HG03457 (cell line): ENCODE results near the gene MSH6.

Experiments used
- ATAC-seq: cut with Tn5 transposase; IDR thresholded peaks from one replicate; pipeline ENCODE4 v1.9.1; 2021; ENCODE audit warnings: moderate number of reproducible peaks; ENCODE audit not compliant: unreplicated experiment

Gene MSH6

DNA sequence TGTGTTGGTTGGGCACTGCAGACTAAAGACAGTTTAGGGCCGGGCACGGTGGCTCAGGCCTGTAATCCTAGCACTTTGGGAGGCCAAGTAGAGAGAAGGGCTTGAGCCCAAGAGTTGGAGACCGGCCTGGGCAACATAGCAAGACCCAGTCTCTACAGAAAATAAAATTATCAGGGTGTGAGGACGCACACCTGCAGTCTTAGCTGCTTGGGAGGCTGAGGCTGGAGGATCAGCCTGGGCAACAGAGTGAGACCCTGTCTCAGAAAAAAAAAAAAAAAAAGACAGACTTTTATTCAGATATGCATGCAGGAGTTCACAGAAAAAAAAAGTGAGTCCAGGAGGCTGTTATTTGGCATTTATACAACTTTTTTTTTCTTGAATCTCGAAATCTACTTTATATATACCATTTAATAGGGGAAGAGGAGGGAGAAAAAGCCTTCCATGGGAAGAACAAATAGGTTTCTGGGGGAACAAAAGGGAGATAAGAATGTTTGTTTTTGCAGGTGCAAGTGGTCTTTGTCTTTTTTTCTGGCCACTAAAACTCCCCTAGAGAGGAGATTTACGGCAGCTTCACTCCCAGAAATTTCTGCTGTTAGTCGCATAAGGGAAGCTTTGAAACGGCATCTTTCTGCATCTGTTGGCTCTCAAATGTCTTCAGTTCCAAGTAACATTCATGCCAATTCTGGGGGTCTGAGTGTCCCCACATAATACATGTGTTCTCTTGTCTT is 4.1 kb upstream of the MSH6 start:
- no peak for ATAC-seq

DNA sequence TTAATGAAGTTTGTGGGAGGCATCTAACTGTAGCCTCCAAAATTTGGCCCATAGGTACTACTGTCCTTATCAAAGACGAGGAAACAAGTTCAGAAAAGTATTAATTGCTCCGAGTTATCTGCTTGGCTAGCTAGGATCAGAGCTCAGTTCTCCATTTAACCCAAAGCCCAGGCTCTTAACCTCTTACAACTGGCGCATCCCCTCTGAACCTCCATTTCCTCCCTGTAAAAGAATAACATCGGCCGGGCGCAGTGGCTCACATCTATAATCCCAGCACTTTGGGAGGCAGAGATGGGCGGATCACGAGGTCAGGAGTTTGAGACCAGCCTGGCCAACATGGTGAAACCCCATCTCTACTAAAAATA is 3.5 kb upstream of the MSH6 start:
- ATAC-seq, result no peak

DNA sequence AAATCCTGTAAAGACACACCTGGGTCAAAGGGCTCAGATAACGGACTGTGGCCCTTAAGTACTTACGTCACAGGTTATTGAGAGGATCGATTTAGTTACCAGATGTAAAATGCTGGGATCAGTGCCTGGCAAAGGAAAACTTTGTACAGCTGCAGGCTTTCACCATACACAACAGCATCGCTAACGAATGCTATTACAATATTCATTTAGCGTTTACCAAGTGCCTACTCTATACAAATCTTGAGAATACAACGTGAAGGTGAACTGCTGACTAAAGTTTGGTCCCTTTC is 619 bp upstream of the MSH6 start:
- no peak for ATAC-seq

DNA sequence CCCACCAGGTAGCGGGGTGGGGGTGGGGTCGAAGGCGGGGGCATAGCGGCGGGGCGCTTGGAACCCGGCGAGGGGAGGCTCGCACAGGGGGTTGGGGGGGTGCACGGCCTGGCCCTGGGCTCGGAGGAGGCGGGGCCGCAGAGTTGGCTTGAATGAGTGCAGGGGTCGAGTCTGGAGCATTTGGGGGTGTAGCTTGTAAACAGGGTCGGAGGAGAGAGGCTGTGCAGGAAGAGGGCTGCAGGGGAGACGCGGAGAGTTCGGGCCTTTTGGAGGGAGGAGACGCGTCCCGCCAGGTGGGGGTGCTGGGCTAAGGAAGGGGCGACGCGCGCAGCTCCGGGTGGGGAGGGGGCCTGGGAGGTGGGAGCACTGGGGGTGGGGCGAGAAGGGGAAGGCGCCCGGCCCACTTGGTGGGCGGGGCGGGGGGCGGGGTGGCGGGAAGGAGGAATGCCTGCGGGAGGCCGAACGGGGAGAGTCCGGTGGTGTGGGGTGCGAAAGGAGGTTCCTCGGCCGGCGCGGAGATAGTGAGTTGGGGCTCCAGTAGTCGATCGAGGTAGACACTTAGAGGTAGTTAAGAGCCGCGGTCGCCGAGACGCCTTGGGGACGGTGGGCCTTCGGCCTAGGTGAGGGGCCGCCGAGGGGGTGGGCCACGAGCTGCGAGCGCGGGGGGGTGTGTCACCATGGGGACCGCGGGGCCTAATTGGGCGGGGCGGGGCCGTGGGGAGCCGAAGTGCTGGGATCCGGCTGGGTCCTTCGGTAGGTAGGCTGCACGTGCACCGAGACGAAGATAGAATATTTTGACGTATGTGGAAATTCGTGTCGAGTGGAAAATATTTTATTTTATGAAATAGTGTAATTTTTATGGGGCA is 774 bp downstream of the MSH6 start:
- peak; percentile 25 for ATAC-seq

DNA sequence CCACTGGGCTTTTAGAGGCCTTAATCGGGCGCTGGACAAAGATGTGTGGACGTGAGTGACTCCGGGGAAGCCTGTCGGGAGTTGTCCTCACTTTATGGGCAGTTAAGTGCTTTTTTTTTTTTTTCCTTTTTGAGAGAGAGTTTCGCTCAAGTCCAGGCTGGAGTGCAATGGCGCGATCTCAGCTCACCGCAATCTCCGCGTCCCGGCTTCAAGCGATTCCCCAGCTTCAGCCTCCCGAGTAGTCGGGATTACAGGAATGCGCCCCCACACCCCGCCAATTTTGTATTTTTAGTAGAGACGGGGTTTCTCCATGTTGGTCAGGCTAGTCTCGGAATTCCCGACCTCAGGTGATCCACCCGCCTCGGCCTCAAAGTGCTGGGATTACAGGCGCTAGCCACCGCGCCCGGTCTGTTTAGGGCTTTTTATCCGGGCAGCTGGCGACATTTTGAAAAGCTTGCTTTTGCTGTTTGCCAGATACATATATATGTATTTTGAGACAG is 1.5 kb downstream of the MSH6 start:
- no peak for ATAC-seq

DNA sequence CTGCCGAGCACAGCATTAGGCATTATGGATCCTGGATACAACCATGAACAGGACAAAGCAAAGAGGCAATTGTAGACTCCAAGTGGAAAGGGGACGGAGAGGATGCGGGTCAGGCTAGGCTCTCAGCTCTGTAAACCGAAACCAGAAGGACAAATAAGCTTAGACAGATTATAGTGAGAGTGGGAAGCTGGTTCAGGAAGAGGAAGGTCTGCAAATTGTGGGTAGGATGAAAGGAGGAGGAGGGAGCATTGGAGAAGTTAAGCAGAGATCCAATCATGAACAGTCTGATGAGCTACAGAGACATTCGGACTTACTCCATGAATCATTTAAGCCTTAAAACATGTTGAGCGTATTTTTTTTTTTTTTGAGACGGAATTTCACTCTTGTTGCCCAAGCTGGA is 3.0 kb downstream of the MSH6 start:
- ATAC-seq, result no peak

DNA sequence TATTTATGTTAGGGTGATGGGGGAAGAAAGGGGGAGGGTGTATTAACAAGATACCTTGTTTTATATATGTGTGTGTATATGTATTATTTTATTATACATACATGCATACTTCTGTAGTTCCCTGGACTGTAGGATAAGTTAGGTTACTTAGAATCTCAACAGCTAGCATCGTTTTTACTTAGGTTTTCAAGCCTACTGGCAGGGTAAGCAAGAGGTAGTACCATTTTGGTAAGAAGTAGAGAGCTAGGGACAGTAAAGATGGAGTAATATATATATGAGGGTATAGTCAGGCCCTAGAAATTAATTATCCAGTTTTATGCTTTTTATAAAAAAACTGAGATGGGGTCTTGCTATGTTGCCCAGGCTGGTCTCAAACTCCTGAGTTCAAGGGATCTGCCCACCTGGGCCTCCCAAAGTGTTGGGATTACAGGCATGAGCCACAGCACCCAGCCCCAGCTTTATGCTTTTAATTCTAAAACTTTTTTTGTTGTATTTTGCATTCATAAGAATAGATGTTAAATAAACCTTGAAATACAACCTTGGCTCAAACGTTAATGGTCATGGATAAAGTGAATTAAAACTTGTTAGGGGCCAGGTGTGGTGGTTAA is 13.2 kb downstream of the MSH6 start:
- ATAC-seq, result no peak

DNA sequence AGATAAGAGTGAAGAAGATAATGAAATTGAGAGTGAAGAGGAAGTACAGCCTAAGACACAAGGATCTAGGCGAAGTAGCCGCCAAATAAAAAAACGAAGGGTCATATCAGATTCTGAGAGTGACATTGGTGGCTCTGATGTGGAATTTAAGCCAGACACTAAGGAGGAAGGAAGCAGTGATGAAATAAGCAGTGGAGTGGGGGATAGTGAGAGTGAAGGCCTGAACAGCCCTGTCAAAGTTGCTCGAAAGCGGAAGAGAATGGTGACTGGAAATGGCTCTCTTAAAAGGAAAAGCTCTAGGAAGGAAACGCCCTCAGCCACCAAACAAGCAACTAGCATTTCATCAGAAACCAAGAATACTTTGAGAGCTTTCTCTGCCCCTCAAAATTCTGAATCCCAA is 15.7 kb downstream of the MSH6 start:
- ATAC-seq, result no peak

DNA sequence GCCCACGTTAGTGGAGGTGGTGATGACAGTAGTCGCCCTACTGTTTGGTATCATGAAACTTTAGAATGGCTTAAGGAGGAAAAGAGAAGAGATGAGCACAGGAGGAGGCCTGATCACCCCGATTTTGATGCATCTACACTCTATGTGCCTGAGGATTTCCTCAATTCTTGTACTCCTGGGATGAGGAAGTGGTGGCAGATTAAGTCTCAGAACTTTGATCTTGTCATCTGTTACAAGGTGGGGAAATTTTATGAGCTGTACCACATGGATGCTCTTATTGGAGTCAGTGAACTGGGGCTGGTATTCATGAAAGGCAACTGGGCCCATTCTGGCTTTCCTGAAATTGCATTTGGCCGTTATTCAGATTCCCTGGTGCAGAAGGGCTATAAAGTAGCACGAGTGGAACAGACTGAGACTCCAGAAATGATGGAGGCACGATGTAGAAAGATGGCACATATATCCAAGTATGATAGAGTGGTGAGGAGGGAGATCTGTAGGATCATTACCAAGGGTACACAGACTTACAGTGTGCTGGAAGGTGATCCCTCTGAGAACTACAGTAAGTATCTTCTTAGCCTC is 16.2 kb downstream of the MSH6 start:
- no peak for ATAC-seq

DNA sequence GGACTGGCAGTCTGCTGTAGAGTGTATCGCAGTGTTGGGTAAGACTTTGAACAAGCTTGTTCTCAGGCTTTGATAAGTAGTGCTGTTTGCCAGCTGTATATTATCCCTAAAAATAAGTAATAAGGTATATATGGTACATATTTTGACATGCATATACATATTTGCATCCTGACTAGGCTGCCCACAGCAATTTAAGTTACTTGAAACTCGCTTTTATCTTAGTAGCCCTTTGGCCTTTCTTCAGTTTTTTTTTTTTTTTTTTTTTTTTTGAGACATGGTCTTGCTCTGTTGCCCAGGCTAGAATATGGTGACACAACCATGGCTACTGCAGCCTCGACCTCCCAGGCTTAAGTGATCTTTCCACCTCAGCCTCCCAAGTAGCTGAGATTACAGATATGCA is 18.2 kb downstream of the MSH6 start:
- no peak for ATAC-seq

DNA sequence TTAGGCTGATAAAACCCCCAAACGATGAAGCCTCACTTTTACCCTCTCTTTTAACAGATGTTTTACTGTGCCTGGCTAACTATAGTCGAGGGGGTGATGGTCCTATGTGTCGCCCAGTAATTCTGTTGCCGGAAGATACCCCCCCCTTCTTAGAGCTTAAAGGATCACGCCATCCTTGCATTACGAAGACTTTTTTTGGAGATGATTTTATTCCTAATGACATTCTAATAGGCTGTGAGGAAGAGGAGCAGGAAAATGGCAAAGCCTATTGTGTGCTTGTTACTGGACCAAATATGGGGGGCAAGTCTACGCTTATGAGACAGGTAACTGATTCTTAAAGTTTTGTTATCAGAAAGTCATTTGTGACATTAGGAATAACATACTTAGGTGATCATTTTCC is 20.4 kb downstream of the MSH6 start:
- no peak for ATAC-seq

DNA sequence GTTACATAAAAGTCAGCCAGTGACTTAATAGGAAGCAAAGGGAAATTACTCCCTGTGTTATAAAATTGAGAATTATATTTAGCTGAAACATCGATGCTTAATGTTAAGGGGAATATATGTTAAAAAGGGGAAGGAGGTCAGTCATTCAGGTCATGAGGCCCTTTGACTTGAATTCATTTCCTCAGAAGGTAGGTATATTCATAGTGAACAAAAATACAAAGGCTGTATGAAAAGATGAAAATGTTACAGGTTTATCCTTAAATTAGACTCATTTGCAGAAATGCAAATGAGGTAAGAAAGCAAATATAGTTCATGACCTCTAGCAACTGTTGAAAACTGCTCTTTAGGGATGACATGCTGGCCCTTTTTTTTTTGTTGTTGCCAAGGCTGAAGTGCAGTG is 20.8 kb downstream of the MSH6 start:
- ATAC-seq, result no peak

DNA sequence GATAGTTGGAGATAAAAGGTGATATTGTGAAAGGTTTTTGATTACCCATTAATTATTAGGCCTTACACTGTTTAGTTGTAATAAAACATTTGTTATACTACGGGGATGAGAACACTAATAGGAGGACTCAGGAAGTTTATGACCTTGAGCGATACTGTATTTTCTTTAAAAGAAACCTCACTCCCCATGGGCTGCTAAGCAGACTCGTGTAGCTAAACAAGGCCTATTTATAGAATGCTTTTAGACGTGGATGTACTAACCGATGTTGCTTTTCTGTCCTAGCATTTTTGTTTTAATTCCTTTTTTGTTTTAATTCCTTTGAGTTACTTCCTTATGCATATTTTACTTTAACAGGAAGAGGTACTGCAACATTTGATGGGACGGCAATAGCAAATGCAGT is 22.9 kb downstream of the MSH6 start:
- ATAC-seq, result no peak

DNA sequence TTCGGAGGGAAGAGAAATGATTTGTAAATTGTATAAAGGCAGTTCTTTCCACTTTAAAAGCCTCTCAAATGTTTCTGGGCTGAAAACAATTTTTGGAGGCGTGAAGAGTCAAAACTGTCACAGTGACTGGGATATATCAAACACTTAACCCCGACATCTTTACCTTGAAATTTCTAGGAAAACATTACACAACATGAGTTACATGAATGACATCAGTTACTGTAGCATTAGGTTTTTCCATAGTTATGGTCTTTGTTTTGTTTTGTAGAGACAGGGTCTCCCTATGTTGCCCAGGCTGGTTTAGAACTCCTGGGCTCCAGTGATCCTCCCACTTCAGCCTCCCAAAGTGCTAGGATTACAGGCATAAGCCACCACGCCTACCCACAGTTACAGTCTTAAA is 25.7 kb downstream of the MSH6 start:
- ATAC-seq, result no peak

DNA sequence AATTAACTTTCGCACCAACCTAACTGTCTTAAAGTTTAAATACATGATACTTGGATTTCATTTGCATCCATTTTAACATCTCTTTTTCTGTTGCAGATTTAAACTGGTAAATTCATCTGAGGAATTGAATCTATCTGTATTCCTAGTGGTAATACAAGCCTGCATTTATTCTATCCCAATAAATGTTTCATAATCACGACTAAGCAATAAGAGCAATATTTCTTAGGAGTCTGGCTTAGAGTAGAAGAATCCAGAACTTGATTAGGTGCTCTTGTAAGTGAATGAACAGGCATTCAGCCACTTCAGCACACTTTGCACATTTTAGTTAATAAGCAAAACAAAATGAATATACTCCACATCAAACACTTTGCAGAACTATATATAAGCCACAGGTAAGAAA is 27.0 kb downstream of the MSH6 start:
- no peak for ATAC-seq

DNA sequence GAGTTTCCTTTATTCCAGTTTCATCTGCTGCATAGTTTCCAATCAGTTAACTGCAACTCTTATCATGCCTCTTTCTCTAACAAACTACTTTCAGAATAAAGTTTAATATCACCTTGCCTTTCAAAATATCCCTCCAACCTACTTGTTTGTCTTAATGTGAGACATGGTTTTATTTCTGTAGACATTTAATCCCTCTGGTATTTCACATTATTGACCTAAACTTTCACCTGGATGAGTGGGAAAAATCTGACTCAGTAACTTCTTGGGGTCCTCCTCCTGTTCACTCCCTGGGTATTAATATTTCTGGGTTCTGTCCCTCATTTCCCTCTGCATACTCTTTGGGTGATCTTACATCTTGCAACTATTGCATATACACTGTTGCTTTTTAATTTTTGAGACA is 27.9 kb downstream of the MSH6 start:
- ATAC-seq, result no peak

DNA sequence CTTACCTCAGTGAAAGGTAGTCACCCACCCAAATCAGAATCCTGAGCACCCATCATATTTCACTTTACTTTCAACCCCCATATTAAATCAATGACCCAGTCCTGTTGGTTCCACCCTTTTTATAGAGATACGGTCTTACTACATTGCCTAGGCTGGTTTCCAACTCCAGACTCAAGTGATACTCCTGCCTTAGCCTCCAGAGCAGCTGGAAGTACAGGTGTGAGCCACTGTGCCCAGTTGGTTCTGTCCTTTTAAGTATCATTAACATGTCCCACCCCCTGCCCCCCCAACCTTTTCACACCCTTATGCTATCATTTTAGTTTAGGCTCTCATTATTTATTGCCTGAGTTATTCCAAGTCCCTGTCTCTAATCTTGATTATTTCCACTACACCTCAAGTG is 28.7 kb downstream of the MSH6 start:
- ATAC-seq, result no peak

DNA sequence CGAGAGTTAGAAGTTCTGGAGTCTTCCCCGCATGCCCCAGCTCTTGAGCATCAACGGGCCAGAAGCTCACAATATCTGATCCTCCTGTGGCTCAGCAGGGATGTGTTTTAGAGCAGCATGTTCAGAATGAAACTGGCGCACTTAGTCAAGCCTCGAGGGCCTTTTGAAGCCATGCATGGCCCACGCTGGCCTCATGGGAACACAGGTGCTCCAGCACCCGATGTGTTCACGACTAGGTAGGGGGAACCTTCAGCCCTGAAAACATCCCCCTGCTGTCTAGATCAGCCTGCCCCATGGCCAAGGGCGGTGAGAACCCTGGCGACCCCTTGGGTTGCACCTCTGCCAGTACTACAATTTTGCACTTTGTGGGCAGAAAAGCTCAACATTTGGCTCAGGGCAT is 32.8 kb downstream of the MSH6 start:
- no peak for ATAC-seq

DNA sequence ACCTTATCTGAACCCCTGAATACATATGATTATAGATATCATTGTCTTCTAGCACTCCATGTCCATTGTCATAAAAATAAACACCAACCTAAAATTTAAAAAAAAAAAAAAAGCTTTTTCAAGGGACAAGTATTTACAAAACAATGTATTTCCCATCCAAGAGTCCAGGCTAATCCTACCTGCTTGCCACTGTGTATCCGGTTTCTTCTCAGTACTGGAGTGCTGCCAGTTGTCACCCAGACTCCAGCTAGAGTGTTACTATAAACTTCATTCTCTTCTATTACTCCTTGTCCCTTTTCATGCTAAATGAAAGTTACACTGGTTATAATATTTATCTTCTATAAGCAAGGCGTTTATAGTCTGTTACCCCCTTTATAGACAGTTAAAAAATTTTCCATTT is 35.8 kb downstream of the MSH6 start:
- no peak for ATAC-seq

DNA sequence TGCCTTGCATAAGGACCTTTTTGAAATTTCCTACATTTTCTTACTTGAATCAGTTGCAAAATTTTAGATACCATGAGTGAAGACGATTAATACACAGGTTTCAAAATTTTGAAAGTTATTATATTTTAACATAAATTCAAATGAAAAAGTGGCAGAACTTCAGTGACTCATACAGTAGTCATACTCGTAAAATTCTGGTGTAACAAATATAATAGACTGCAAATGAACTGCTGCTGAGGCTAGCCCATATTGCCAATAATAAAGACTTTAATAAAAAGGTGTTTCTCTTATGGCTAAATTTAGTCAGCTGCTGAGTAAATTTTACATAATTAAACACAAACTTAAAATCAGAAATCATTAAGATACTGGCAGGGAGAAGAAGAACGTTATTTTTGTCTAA is 36.9 kb downstream of the MSH6 start:
- no peak for ATAC-seq

DNA sequence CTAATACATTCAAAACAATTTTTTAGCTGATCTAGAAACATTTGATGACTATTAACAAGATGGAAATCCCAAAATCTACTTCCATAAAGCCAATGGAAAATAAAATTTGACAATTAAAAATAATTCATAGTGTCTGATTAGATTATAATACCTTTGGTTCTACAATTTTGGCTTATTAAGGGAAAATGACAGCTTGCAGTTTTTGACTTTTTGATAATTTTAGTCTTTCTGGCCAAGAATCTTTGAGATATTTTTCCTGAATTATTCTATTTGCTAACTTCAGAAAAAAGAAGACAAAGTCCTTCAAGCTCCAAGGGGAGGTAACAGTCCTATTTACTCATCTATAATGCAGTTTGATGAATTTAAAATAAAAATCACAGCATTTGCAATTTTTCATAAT is 39.6 kb downstream of the MSH6 start:
- ATAC-seq, result no peak

DNA sequence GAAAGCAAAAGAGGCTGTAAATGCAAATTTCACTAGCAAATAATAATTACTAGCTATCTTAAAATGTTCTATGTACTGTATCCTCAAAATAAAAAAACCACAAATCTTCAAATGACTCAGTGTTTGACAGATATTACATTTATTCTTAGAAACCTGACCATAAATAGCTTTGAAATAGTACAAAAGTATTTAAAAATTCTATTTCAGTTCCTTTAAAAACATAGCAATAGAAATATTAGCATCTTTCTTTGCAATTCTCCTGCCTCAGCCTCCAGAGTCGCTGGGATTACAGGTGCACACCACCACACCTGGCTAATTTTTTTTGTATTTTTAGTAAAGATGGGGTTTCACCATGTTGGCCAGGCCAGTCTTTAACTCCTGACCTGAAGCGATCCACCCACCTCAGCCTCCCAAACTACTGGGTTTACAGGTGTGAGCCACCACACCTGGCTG is 50.6 kb downstream of the MSH6 start:
- ATAC-seq, result peak; percentile 70
